Stimulated activated CD4-positive, alpha-beta T cell treated with anti-CD3 and anti-CD28 coated beads, Interleukin-2, amount 100 ng/mL, for 48 hours (primary cell): ENCODE results near the gene JAKMIP3.
"Not testable (repeated sequence)": the region's sequence is repeated elsewhere in the genome, so short reads cannot be mapped to it uniquely, and the experiment has no call there.

Experiments
- DNase-seq, 2 donors: peaks; one replicate each; pipeline ENCODE4 v3.0.0-alpha.2; 2020

The JAKMIP3 gene

GRCh38 chr10:132066812-132067211, 1.1 kb downstream of the JAKMIP3 start:
- DNase-seq = no peak

- DNase-seq = no peak
Observed at GRCh38 chr10:132068431-132069121, 2.8 kb downstream of the JAKMIP3 start.

- DNase-seq = no peak
Observed at GRCh38 chr10:132069122-132069848, 3.5 kb downstream of the JAKMIP3 start.

- no peak for DNase-seq
Observed at GRCh38 chr10:132069849-132070182, 4.1 kb downstream of the JAKMIP3 start.

- DNase-seq = no peak
Observed at GRCh38 chr10:132070724-132071123, 5.0 kb downstream of the JAKMIP3 start.

GRCh38 chr10:132071667-132072066, 5.9 kb downstream of the JAKMIP3 start:
- no peak for DNase-seq

GRCh38 chr10:132075909-132076577, 10.3 kb downstream of the JAKMIP3 start:
- no peak for DNase-seq

- DNase-seq = no peak
Observed at GRCh38 chr10:132076578-132077081, 10.9 kb downstream of the JAKMIP3 start.

GRCh38 chr10:132077091-132077490, 11.3 kb downstream of the JAKMIP3 start:
- no peak for DNase-seq

GRCh38 chr10:132078746-132079345, 13.1 kb downstream of the JAKMIP3 start:
- no peak for DNase-seq

- not testable (repeated sequence) for DNase-seq
Observed at GRCh38 chr10:132084384-132084783, 18.6 kb downstream of the JAKMIP3 start.

- not testable (repeated sequence) for DNase-seq
Observed at GRCh38 chr10:132093236-132093635, 27.5 kb downstream of the JAKMIP3 start.

- no peak for DNase-seq
Observed at GRCh38 chr10:132094581-132095234, 29.0 kb downstream of the JAKMIP3 start.

- DNase-seq = no peak
Observed at GRCh38 chr10:132095403-132096113, 29.8 kb downstream of the JAKMIP3 start.

- DNase-seq = no peak
Observed at GRCh38 chr10:132096223-132096622, 30.5 kb downstream of the JAKMIP3 start.

GRCh38 chr10:132096863-132097478, 31.2 kb downstream of the JAKMIP3 start:
- DNase-seq = no peak

- DNase-seq = no peak
Observed at GRCh38 chr10:132097609-132098377, 32.0 kb downstream of the JAKMIP3 start.

GRCh38 chr10:132098539-132099388, 33.0 kb downstream of the JAKMIP3 start:
- DNase-seq = no peak

- DNase-seq = no peak
Observed at GRCh38 chr10:132099389-132100090, 33.8 kb downstream of the JAKMIP3 start.
